ENCODE data around the gene ZNF532.

The ZNF532 gene

DNA sequence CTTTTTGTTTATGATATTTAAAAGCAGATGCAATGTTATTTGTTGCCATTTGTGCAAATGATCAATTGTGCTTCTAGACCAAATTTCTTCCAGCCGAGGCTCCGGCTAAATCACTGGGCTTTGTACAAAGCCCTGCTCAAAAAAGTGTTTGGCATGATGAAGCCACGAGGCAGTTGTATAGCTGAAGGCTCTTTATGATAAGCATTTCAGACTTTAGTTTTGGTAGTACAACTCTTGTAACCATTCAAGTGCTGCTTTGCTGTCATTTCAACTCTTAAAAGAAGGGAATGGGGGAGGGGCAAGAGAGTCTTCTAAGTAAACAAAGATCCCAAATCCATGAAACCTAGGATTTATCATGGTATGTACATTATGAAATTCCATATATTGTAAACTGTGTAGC, 3.3 kb upstream of the ZNF532 start:
- Histone ChIP-seq H3K4me3 (ENCODE audit: extremely low read depth, insufficient read depth, low read length, poor library complexity, severe bottlenecking) (no peak overlapping the region), H3K36me3 (ENCODE audit: control insufficient read depth, insufficient read depth, low read length) (peaks cover 5% of the 10 kb centered on the region), H3K4me1 (ENCODE audit: control insufficient read depth, insufficient read depth, low read length, poor library complexity, severe bottlenecking) (peaks cover 36% of the 10 kb centered on the region), H3K27ac (ENCODE audit: low read depth, low read length, severe bottlenecking) (no peak overlapping the region), H3K9me3 (ENCODE audit: control insufficient read depth, low read length) (no peaks in the 10 kb centered on the region)
- WGBS, 2 experiments (ENCODE audit: insufficient coverage in 2 of 2): 65 to 82% methylated on average over 2 of the region's 3 CpGs

DNA sequence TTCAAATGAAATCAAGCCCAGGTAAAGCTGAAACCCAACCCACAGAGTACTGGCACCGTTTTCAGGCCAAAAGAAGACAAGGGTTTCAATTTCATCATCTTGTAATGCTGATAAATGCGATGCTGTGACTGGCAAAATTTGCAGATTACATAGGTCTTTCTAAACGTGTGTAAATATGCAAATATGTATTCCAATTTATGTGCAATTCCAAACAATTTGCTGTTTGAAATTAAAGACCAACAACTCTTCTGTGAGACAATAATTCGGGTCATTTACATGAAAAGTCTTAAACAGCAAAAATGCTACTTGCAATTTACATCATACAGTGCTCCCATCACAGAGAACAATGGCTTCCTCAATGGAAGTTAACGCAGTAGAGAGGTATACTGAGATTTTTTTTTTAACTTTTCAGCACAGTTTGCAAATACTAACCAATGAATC, 2.8 kb upstream of the ZNF532 start:
- 7% methylated on average over 2 of the region's 5 CpGs; no CpG with 5 or more reads in 1 of the 2 experiments for WGBS, 2 experiments (ENCODE audit: insufficient coverage in 2 of 2)
- H3K36me3 ChIP-seq (ENCODE audit: control insufficient read depth, insufficient read depth, low read length): peaks cover 7% of the 10 kb centered on the region
- H3K9me3 ChIP-seq (ENCODE audit: control insufficient read depth, low read length): no peaks in the 10 kb centered on the region
- peaks cover 38% of the 10 kb centered on the region for H3K4me1 ChIP-seq (ENCODE audit: control insufficient read depth, insufficient read depth, low read length, poor library complexity, severe bottlenecking)
- H3K4me3 ChIP-seq (ENCODE audit: extremely low read depth, insufficient read depth, low read length, poor library complexity, severe bottlenecking): peak overlapping the region; percentile 49
- H3K27ac ChIP-seq (ENCODE audit: low read depth, low read length, severe bottlenecking): peak overlapping the region; percentile 94

DNA sequence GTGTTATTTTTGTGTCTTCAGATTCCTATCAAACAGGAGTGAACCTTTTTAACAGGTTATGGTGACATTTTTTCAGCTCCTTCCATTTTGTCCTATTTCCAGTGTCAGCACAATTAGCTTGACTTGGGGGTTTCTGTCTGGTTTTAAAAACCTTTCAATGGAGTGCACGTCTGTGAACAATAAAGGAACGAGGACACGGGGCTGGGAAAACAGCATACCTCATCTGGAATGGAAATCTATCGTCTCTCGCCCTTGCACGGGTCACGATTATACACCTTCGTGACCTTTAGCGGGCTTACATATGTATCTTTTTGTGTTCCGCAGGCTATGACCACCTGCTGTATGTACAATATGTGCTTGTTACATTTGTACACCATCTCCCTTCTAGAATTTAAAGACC, 2.3 kb upstream of the ZNF532 start:
- H3K4me1 ChIP-seq (ENCODE audit: control insufficient read depth, insufficient read depth, low read length, poor library complexity, severe bottlenecking): peaks cover 42% of the 10 kb centered on the region
- no peaks in the 10 kb centered on the region for H3K9me3 ChIP-seq (ENCODE audit: control insufficient read depth, low read length)
- peaks cover 10% of the 10 kb centered on the region for H3K36me3 ChIP-seq (ENCODE audit: control insufficient read depth, insufficient read depth, low read length)
- peak overlapping the region; percentile 94 for H3K27ac ChIP-seq (ENCODE audit: low read depth, low read length, severe bottlenecking)
- WGBS, 2 experiments (ENCODE audit: insufficient coverage in 2 of 2): 19 to 26% methylated on average over 10 of the region's 10 CpGs
- peak overlapping the region; percentile 49 for H3K4me3 ChIP-seq (ENCODE audit: extremely low read depth, insufficient read depth, low read length, poor library complexity, severe bottlenecking)

DNA sequence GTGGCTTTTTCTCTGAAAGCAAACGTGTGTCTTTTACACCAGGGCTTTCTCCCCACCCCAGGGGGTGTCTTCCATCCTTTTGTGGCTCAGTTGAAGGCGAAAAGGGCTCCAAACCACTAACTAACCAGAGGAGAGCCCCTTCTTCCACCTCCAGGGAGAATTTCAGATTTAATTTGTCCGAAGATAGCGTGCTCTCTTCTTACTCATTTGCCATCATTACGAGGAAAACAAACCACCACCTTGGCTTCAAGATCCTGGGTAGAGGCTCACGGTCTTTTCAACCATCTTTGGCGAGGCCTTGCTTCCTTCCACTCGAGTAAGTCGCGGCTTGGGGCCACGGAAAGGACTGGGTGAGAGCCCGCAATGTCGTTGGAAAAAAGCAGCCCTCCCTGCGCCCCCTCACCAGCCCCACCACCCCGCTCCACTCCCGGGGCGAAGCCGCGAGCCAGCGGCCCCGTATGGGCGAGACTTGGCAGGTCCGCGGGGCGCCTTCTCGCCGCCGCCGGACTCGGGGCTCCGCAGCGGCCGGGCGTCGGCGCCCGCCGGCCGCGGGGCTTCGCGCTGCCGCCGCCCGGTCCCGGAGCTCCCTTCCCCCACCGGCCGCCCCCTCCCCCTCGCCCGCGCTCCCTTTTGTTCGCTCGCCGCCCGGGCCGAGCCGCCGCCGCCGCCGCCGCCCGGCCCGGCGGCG, 1.7 kb upstream of the ZNF532 start:
- Histone ChIP-seq H3K4me1 (ENCODE audit: control insufficient read depth, insufficient read depth, low read length, poor library complexity, severe bottlenecking) (peaks cover 46% of the 10 kb centered on the region), H3K4me3 (ENCODE audit: extremely low read depth, insufficient read depth, low read length, poor library complexity, severe bottlenecking) (peak overlapping the region; percentile 49), H3K27ac (ENCODE audit: low read depth, low read length, severe bottlenecking) (peak overlapping the region; percentile 99), H3K36me3 (ENCODE audit: control insufficient read depth, insufficient read depth, low read length) (peaks cover 16% of the 10 kb centered on the region), H3K9me3 (ENCODE audit: control insufficient read depth, low read length) (peaks cover 4% of the 10 kb centered on the region)
- 1 to 2% methylated on average over 10 to 29 of the region's 66 CpGs for WGBS, 2 experiments (ENCODE audit: insufficient coverage in 2 of 2)

DNA sequence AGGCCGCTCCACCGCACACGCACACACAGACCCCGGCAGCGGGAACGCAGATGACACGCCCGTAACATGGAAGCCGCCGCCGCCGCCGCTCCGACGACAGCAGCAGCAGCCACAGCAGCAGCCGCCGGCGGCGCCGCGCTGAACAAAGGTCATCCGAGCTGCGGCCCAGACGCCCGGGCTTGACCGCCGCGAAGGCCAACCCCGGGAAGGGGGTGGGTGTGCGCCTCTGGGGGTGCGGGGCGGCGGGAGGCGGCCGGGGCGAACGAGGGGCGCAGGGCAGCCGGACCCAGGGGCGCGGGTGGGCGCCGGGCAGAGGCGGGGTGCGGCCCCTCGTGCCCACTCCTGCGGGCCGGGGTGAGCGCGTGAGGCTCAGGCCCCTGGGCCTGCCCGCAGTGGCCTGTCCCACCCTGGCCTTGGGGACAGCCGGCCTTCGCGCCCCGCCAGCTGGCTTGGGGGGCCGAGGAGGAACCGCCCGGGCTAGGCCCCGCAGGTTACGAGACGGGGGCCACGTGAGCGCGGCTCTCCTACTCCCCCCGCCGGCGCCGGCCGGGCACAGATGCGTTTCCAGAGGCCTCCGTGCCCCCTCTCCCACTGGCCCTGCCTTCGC, 1.0 kb upstream of the ZNF532 start:
- Histone ChIP-seq H3K36me3 (ENCODE audit: control insufficient read depth, insufficient read depth, low read length) (peaks cover 23% of the 10 kb centered on the region), H3K27ac (ENCODE audit: low read depth, low read length, severe bottlenecking) (peak overlapping the region; percentile 99), H3K4me3 (ENCODE audit: extremely low read depth, insufficient read depth, low read length, poor library complexity, severe bottlenecking) (peak overlapping the region; percentile 41), H3K9me3 (ENCODE audit: control insufficient read depth, low read length) (peaks cover 11% of the 10 kb centered on the region), H3K4me1 (ENCODE audit: control insufficient read depth, insufficient read depth, low read length, poor library complexity, severe bottlenecking) (peaks cover 46% of the 10 kb centered on the region)
- WGBS, 2 experiments (ENCODE audit: insufficient coverage in 2 of 2): 1 to 3% methylated on average over 31 to 58 of the region's 72 CpGs

DNA sequence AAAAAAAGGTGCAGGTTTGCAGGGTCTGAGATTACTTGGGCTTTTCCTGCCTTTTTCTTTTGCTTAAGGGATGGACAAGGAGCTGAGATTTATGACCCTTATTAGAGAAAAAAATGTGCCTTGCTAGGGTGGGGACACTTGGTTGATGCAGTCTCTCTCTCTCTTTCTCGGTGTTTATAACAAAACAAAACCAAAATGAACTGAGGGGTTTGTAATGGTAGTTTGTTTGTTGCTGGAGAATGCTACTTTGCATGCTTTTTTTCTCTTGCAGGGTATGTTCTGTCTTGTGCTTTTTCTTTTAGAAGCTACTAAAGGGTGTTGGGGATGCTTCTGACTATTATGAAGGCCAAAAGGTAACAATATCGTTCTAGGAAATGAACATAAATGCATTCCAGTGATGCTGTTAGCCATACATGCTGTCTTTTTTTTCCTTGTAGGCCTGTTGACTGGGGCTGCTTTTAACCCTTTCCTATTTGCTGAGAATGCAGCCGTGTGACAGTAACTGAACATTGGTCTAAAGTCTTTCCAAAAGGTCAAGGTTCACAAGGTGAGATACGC, 435 bp downstream of the ZNF532 start:
- 19 to 20% methylated on average over 1 to 2 of the region's 4 CpGs for WGBS, 2 experiments (ENCODE audit: insufficient coverage in 2 of 2)
- Histone ChIP-seq H3K4me1 (ENCODE audit: control insufficient read depth, insufficient read depth, low read length, poor library complexity, severe bottlenecking) (peaks cover 39% of the 10 kb centered on the region), H3K4me3 (ENCODE audit: extremely low read depth, insufficient read depth, low read length, poor library complexity, severe bottlenecking) (peak overlapping the region; percentile 41), H3K9me3 (ENCODE audit: control insufficient read depth, low read length) (peaks cover 13% of the 10 kb centered on the region), H3K36me3 (ENCODE audit: control insufficient read depth, insufficient read depth, low read length) (peaks cover 37% of the 10 kb centered on the region), H3K27ac (ENCODE audit: low read depth, low read length, severe bottlenecking) (peak overlapping the region; percentile 99)

DNA sequence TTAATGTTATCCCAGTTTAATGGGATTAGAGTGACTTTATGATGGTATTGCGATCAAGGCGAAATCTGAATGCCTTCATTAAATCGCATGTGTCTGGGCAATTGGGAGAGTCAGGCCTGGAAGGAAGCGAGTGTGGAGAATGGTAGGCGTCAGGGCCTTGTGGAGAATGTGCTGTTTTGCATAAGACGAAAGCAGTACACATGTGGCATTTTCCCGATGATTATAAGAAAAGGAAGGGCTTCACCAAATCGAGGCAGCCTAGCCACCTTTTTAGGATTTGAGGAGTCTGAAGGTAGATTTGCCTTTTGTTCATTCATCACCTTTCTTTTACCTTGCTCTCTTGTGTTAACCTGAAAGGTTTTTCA, 1.0 kb downstream of the ZNF532 start:
- Histone ChIP-seq H3K9me3 (ENCODE audit: control insufficient read depth, low read length) (peaks cover 13% of the 10 kb centered on the region), H3K36me3 (ENCODE audit: control insufficient read depth, insufficient read depth, low read length) (peaks cover 43% of the 10 kb centered on the region), H3K4me1 (ENCODE audit: control insufficient read depth, insufficient read depth, low read length, poor library complexity, severe bottlenecking) (peaks cover 41% of the 10 kb centered on the region), H3K27ac (ENCODE audit: low read depth, low read length, severe bottlenecking) (peak overlapping the region; percentile 99), H3K4me3 (ENCODE audit: extremely low read depth, insufficient read depth, low read length, poor library complexity, severe bottlenecking) (peak overlapping the region; percentile 41)
- WGBS, 2 experiments (ENCODE audit: insufficient coverage in 2 of 2): 67 to 73% methylated on average over 8 of the region's 8 CpGs

DNA sequence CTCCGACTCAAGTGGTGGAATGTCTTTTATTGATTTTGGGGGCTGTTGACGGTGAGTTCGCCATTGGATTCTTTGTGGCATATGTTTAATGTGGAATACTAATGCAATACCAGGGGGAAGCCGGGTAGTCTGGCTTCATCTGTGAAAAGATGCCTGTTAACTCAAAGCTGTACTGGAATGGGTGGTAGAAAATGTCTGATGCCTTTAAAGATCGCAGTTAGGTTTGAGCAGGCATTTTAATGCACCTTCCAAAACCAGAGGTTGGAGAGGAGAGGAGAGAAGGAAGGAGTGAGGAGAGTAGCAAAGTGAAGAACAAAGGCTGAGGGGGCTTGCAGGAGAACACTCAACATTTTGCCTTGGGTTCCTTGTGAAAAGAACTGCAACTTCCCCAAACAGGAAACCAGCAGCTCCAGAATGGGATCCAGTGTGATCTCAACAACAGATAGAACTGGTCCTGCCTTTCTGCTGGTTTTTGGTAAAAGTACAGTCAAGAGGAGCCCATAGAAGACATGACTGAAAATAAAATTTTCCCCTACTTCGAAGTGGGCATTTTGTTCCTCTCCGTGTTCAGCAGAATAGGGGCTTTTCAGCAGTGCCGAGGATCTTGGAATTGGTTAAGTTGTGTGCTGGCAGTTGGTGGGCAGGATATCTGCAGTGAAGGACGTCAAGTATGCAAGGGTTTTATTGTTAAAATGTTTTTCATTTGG, 1.5 kb downstream of the ZNF532 start:
- peaks cover 48% of the 10 kb centered on the region for H3K36me3 ChIP-seq (ENCODE audit: control insufficient read depth, insufficient read depth, low read length)

DNA sequence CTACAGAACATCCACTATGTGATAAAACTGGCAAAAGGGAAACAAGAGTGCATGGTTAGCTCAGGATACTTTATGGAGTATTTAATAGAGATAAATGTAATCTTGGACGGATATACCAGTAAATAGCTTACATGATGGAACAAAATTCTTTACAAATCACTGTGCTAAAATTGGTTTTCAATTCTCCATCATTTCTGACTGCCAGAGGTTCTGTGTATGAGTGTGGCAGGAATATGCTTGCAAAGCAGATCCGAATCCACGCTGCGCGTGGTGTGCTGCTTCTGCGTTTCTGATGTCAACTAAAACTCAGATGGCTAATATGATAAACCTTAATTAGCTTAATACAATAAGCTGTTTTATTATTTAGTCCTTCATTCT, 2.1 kb downstream of the ZNF532 start:
- WGBS, 2 experiments (ENCODE audit: insufficient coverage in 2 of 2): no CpG with 5 or more reads among the region's 6 CpGs
- peaks cover 13% of the 10 kb centered on the region for H3K9me3 ChIP-seq (ENCODE audit: control insufficient read depth, low read length)
- peak overlapping the region; percentile 99 for H3K27ac ChIP-seq (ENCODE audit: low read depth, low read length, severe bottlenecking)
- peaks cover 37% of the 10 kb centered on the region for H3K4me1 ChIP-seq (ENCODE audit: control insufficient read depth, insufficient read depth, low read length, poor library complexity, severe bottlenecking)
- peak overlapping the region; percentile 41 for H3K4me3 ChIP-seq (ENCODE audit: extremely low read depth, insufficient read depth, low read length, poor library complexity, severe bottlenecking)
- peaks cover 53% of the 10 kb centered on the region for H3K36me3 ChIP-seq (ENCODE audit: control insufficient read depth, insufficient read depth, low read length)

More for the DNA sequence above, 1.5 kb downstream of the ZNF532 start:
- WGBS, 2 experiments (ENCODE audit: insufficient coverage in 2 of 2): 66 to 67% methylated on average over 7 to 8 of the region's 9 CpGs
- H3K27ac ChIP-seq (ENCODE audit: low read depth, low read length, severe bottlenecking): peak overlapping the region; percentile 99
- H3K9me3 ChIP-seq (ENCODE audit: control insufficient read depth, low read length): peaks cover 13% of the 10 kb centered on the region
- H3K4me1 ChIP-seq (ENCODE audit: control insufficient read depth, insufficient read depth, low read length, poor library complexity, severe bottlenecking): peaks cover 39% of the 10 kb centered on the region
- H3K4me3 ChIP-seq (ENCODE audit: extremely low read depth, insufficient read depth, low read length, poor library complexity, severe bottlenecking): peak overlapping the region; percentile 41

DNA sequence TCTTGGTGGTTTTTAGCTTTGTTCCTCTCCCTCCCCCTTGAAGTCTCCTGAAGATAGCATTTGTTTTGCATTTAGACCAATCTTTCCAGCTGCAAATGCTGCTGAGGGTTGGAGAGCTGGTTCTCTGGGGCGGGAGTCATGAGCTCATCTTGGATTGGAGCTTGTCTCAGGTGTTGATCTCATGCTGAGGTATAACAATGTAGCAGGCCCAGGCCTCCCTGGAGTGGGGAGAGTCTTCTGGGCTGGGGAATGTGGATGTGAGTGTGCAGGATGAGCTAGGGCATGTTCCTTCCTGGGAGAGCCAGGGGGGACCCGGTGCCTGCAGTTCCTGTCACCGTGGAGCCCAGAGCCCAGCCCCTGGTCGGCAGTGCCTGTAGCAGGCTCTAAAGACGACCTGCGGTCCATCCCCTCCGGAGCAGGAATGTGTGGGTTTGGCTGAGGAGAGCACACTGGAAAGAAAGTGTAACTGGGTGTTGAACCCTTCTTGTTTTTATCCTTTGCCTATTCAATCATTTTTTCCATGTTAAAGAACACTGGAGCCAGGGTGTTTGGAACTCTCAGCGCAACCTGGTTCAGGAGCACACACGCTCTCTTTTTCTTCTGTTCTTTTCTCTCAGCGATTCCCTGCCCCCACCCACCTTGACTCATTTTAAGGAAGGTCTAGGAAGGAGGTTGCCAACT, 2.7 kb downstream of the ZNF532 start:
- peak overlapping the region; percentile 6 for H3K27ac ChIP-seq (ENCODE audit: low read depth, low read length, severe bottlenecking)
- H3K9me3 ChIP-seq (ENCODE audit: control insufficient read depth, low read length): peaks cover 13% of the 10 kb centered on the region
- peaks cover 36% of the 10 kb centered on the region for H3K4me1 ChIP-seq (ENCODE audit: control insufficient read depth, insufficient read depth, low read length, poor library complexity, severe bottlenecking)
- WGBS, 2 experiments (ENCODE audit: insufficient coverage in 2 of 2): 55 to 59% methylated on average over 8 of the region's 10 CpGs
- H3K4me3 ChIP-seq (ENCODE audit: extremely low read depth, insufficient read depth, low read length, poor library complexity, severe bottlenecking): peak overlapping the region; percentile 14
- H3K36me3 ChIP-seq (ENCODE audit: control insufficient read depth, insufficient read depth, low read length): peaks cover 54% of the 10 kb centered on the region

Measured in mesodermal cell (in vitro differentiated cells).